WERI-Rb-1 (cell line): ENCODE measurements around the gene KDM4C.
"Not testable (repeated sequence)": the region's sequence is repeated elsewhere in the genome, so short reads cannot be mapped to it uniquely, and the experiment has no call there.

ENCODE experiments used
- DNase-seq: peaks from one replicate; pipeline ENCODE4 v3.0.0-alpha.2; 2020
- H3K27ac ChIP-seq: fragments of 250-450 bp; sonication (Bioruptor Pico); 2 replicates; pipeline ENCODE4 v1.5.1; 2020; ENCODE audit warnings: mild to moderate bottlenecking, moderate library complexity
- H3K27me3 ChIP-seq: fragments of 250-450 bp; sonication (Bioruptor Pico); 2 replicates; pipeline ENCODE4 v1.5.1; 2021; ENCODE audit warnings: mild to moderate bottlenecking, low read depth, moderate library complexity; ENCODE audit not compliant: insufficient read depth, severe bottlenecking
- H3K36me3 ChIP-seq: fragments of 250-450 bp; sonication (Bioruptor Pico); 2 replicates; pipeline ENCODE4 v1.5.1; 2020; ENCODE audit warnings: mild to moderate bottlenecking, moderate library complexity
- H3K4me3 ChIP-seq: 2 replicates; pipeline ENCODE4 v1.5.1; 2011; ENCODE audit warnings: low read depth, mild to moderate bottlenecking, control low read depth, low read length
- H3K9me3 ChIP-seq: fragments of 250-450 bp; sonication (Bioruptor Pico); 2 replicates; pipeline ENCODE4 v1.5.1; 2021; ENCODE audit warnings: mild to moderate bottlenecking, moderate library complexity; ENCODE audit not compliant: severe bottlenecking
- TF ChIP-seq, protein P1 (sequence below): IDR thresholded peaks from 2 replicates; pipeline ENCODE4 v1.5.1; 2011; ENCODE audit warnings: low read depth, mild to moderate bottlenecking, control low read depth, inconsistent platforms, low read length

Gene KDM4C

GRCh38 chr9:6735422-6735821 lies 22.4 kb upstream of the KDM4C start:
- no peak for DNase-seq
- Histone ChIP-seq H3K36me3 (no peaks in the 10 kb centered on the region), H3K4me3 (no peak overlapping the region), H3K9me3 (no peaks in the 10 kb centered on the region), H3K27ac (no peak overlapping the region), H3K27me3 (no peaks in the 10 kb centered on the region)
- TF ChIP-seq, protein P1, sequence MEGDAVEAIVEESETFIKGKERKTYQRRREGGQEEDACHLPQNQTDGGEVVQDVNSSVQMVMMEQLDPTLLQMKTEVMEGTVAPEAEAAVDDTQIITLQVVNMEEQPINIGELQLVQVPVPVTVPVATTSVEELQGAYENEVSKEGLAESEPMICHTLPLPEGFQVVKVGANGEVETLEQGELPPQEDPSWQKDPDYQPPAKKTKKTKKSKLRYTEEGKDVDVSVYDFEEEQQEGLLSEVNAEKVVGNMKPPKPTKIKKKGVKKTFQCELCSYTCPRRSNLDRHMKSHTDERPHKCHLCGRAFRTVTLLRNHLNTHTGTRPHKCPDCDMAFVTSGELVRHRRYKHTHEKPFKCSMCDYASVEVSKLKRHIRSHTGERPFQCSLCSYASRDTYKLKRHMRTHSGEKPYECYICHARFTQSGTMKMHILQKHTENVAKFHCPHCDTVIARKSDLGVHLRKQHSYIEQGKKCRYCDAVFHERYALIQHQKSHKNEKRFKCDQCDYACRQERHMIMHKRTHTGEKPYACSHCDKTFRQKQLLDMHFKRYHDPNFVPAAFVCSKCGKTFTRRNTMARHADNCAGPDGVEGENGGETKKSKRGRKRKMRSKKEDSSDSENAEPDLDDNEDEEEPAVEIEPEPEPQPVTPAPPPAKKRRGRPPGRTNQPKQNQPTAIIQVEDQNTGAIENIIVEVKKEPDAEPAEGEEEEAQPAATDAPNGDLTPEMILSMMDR, result no peak

DNA sequence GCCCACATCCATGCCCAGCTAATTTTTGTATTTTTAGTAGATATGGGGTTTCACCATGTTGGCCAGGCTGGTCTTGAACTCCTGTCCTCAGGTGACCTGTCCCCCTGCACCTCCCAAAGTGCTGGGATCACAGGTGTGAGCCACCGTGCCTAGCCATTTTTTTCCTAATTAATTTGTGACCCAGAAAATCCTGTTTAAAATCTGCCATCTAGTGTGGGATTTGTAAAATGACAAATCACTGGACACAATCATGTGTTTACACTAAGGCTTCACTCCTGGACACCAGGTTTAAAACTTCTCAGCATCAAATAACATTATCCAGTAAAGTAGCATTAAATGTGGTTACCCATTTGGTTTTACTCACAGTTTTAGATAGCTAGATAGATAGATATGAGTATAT lies 18.6 kb upstream of the KDM4C start:
- no peaks in the 10 kb centered on the region for H3K36me3 ChIP-seq
- H3K27ac ChIP-seq, result no peak overlapping the region
- no peak overlapping the region for H3K4me3 ChIP-seq
- no peak for DNase-seq
- TF ChIP-seq, protein P1, result peak; percentile 18; the same call in 1 of the 2 replicates
- H3K9me3 ChIP-seq, result no peaks in the 10 kb centered on the region
- no peaks in the 10 kb centered on the region for H3K27me3 ChIP-seq

- not testable (repeated sequence) for H3K36me3 ChIP-seq, DNase-seq, H3K4me3 ChIP-seq, H3K27me3 ChIP-seq, H3K9me3 ChIP-seq, H3K27ac ChIP-seq
Measured at GRCh38 chr9:6748861-6749260, 8.9 kb upstream of the KDM4C start.

GRCh38 chr9:6754861-6755260 lies 2.9 kb upstream of the KDM4C start:
- H3K27me3 ChIP-seq, H3K27ac ChIP-seq: not testable (repeated sequence)

DNA sequence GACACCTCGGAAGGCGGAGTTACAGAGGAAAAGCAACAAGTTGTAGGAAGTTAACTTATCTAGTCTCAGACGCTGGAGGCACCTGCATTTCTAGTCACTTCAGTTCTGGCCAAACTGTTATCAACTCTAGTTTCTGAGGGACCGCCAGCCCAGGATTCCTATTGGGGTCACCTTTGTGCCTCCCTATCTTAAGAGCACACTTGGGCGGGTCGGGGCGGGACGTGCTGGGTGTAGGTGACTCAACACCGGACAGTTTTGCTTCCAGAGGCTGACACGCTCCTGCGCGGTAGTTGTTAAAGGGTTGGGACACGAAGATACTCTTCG lies 679 bp upstream of the KDM4C start:
- peak overlapping the region; percentile 89 for H3K4me3 ChIP-seq
- TF ChIP-seq, protein P1, result no peak
- H3K27ac ChIP-seq, result peak overlapping the region; percentile 91
- H3K36me3 ChIP-seq, result no peaks in the 10 kb centered on the region
- DNase-seq, result no peak
- no peaks in the 10 kb centered on the region for H3K9me3 ChIP-seq
- H3K27me3 ChIP-seq, result no peaks in the 10 kb centered on the region

More at GRCh38 chr9:6754861-6755260, 2.9 kb upstream of the KDM4C start:
- not testable (repeated sequence) for H3K36me3 ChIP-seq, H3K9me3 ChIP-seq, H3K4me3 ChIP-seq, DNase-seq

DNA sequence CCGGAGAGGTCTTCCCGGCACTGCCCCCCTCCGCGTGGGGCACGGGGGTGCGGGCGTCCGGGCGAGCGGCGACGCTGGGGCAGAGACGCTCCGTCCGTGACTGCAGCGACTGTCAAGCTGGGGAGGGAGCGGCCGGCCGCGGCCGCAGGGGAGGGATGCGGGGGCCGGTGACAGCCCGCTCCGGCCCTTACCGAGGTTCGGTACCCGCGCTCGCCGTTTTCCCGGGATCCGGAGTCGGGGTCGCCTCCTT lies 400 bp downstream of the KDM4C start:
- Histone ChIP-seq H3K27ac (peak overlapping the region; percentile 91), H3K36me3 (no peaks in the 10 kb centered on the region), H3K27me3 (no peaks in the 10 kb centered on the region), H3K9me3 (no peaks in the 10 kb centered on the region), H3K4me3 (peak overlapping the region; percentile 89)
- TF ChIP-seq, protein P1, result no peak
- DNase-seq, result no peak

DNA sequence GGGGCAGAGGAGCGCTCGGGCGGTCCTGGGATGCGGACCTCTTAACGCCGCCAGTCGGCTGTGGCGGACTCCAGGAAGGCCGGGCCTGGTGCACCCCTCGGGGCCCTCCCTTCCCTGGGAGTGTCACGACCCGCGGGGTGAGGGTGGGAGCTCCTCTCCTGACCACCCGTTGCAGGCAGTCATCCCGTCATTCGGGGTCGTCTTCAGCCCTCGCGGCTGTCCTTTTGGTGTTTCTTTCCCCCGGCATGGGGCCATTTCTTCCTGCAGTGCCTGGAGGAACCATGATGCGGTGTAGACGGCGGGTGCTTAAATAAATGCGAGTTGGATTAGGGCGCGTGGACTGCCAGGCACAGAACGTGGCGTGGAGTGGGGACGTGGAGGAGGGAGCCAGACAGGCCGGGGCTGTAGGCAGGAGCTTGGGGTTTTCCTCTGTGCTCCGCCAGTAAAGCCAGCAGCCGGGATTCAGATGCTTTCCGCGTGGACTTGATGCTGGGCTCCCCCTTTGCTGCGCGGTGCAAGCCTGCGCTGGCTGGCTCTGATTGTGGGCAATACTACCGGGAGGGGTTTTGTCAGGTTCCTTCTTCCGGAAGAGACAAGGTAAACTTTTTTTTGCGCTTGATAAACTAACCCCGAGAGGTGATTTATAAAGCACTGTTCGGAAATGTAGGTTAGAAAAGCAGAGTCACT lies 868 bp downstream of the KDM4C start:
- peak overlapping the region; percentile 89 for H3K4me3 ChIP-seq

More for the DNA sequence above, 868 bp downstream of the KDM4C start:
- peak overlapping the region; percentile 91 for H3K27ac ChIP-seq
- no peaks in the 10 kb centered on the region for H3K27me3 ChIP-seq
- TF ChIP-seq, protein P1, result no peak
- DNase-seq, result peak; percentile 45
- no peaks in the 10 kb centered on the region for H3K9me3 ChIP-seq
- H3K36me3 ChIP-seq, result no peaks in the 10 kb centered on the region
